Fibroblast of skin of scalp (primary cell): ENCODE data around the gene DEPDC1.

Experiments used
- DNase-seq: peaks from one replicate; pipeline ENCODE4 v3.0.0-alpha.2; 2013

DEPDC1 gene

DNA sequence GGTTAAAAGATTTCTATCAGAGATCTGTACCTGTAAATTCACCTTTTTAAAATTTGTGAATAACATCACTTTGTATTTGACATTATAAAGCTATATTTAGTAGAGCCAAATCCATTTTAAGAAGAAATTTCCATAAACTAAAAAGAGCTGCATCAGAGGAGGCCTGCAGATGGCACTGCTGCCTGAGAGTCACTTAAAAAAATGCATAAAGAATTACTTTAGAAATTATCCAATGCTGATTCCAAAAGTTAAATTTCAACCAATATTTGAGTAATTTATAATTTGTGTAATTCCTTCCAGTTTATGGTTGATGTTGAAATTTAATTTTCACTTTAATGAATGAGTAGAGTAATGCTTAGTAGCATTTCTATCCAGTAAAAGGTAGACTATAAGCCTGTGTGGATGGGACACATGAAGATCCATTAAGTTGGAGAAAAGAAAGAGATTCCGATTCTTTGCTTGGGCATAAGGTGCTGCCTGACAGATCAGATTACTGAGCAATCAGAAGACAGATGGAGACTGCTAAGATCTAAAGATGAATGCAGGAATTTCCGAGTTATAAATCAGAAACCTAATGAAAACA lies 26.4 kb downstream of the DEPDC1 start:
- peak; percentile 19 for DNase-seq

- DNase-seq, result no peak
Observed at GRCh38 chr1:68464891-68465290, 32.0 kb downstream of the DEPDC1 start.

GRCh38 chr1:68460935-68461334 lies 35.9 kb downstream of the DEPDC1 start:
- DNase-seq, result no peak

DNA sequence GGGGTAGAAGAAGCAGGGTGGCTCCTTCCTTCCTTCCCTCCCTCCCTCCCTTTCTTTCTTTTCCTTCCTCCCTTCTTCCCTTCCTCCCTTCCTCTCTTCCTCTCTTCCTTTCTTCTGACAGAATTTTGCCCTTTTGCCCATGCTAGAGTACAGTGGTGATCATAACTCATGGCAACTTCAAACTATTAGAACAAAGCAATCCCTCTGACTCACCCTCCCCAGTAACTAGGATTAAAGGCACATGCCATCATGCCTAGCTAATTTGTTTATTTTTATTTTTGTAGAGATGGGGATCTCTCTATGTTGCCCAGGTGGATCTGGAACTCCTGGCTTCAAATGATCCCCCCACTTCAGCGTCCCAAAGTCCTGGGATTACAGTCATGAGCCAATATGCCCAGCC lies 37.1 kb downstream of the DEPDC1 start:
- no peak for DNase-seq

DNA sequence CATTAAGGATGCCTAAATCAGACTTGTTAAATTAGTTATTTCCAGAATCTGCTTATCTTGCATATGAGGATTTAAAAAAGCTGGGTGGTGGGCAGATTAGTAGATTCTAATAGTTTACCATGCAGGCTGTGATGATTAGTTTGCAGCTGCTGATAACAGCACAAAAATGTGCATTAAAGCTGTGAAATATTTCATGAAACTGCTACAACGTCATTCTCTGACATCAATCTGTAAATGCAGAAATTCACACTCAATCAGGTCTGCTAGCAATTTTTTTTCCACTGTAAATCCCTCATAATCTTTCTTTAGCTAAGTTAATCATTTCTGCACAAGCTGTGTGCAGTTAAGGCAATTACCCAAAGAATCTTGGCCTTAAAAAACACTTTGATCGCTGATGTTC lies 37.8 kb downstream of the DEPDC1 start:
- no peak for DNase-seq

GRCh38 chr1:68456202-68456601 lies 40.7 kb downstream of the DEPDC1 start:
- no peak for DNase-seq

DNA sequence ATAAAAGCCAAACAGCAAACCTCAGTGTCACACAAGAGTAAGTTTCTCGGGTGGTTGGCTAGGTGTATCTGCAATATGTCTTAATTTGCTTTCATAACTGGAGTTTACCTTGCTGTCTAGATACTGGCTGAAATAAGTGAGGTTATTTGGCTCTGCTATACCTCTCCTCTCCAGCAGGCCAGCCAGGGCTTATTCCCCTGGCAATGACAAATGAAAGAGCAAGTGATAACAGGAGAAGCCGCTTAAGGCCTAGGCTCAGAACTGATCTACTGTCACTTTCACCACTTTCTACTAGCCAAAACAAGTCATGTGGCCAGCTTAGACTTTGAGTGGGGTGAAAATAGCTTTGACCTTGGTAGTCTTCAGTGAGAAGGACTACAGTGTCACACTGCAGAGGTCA lies 42.3 kb downstream of the DEPDC1 start:
- no peak for DNase-seq

DNA sequence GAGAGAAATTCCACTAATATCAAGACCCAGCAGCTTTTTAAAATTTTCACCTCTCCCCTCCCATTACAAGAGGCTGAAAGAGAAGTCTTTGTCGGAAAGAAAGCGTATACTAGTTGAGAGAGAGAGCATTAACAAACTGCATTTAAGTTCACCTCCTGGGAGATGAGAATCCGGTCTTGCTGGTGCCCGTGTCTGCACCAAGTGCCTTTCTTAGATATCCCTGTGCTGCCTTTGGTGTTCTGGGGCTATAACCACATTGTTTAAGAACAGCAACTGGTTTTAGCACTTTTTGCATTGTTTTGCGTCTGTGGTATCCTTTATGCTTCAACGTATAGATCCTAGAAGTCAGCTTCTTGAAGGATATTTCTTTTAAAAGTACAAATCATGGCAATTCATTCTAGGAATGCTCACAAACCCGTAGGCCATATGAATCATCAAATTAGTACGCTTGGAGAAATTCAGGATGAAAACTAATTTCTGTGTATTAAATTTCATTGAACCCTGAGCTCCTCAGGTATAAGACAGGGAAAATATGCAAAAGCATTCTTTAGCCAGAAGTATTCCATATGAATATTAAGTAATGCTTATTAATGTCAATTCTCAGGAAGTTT lies 43.7 kb downstream of the DEPDC1 start:
- DNase-seq, result no peak

DNA sequence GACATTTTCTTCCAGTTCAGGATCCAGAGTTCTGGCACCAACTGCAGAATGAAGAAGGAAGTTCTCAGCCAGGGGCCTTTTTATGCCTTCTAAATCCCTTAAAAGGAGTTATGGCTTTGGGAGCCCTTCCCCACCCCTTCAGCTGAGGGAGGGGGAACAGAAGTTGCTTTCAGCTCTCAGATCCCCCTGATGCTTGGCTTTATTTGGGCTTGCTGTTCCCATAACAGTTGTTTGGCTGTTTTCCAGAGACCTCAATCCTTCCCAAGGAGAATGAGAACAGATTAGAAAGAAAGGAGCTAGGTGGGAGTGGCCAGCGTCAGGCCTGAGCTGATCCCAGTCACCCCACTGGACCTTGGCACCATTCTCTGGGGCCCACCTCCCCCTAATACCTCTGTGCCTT lies 47.0 kb downstream of the DEPDC1 start, which contains the start of gene RPE65:
Gene RPE65 (minus strand): TSS at position 54 of the 400 bp plus-strand sequence. CDS start 49 bp downstream, at position 5.
- DNase-seq, result peak; percentile 15

DNA sequence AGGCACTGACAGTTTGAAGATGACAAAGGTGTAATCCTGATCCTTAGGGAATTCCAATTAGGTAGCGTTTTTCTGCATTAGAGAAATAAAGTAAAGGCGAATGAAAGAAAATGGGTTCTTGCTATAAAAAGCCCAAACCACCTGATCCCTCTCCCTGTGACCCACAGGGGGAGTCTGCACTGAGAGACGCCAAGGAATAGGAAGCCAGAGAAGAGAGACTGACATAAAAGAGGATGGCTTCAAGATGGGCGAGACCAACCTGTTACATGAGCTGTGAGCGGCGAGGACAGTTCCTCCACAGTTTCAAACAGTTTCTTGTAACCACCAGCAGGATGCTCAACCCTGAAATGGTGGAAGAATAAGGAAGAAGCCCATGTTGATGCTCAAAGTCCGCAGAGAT lies 48.5 kb downstream of the DEPDC1 start:
- DNase-seq, result no peak

DNA sequence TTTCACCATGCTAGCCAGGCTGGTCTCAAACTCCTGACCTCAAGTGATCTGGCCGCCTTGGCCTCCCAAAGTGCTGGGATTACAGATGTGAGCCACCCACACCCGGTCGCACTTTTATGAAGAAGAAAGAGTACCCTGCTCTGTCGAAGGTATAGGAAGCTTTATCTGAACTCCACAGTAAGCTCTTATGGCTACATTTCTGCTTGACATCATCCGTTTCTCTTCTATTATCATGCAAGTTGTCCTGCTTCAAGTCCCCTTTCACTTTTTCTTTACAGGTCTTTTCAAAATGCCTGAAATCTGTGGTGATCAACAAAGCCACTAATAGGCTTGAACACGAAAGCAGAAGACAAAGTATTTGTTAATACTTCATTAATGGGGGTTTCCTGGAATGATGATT lies 51.2 kb downstream of the DEPDC1 start:
- no peak for DNase-seq

- DNase-seq, result peak; percentile 63
Observed at GRCh38 chr1:68442822-68443556, 53.9 kb downstream of the DEPDC1 start.

DNA sequence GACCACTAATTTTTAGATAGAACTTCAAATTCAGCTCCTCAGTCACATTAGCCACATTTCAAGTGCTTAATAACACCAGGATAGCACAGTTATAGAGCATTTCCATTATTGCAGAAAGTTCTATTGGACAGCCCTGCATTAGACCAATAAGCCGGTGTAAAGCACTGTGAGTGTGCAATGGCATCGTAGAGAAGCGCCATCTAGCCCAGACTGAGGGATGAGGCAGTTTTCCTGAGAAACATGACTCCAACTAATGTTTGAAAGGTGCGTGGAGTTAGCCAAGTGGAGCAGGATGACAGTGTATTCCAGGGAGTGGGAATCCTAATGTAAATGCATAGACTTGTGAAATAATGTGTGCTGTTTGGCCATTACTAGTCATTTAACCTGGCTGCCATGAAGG lies 54.9 kb downstream of the DEPDC1 start:
- DNase-seq, result no peak

- DNase-seq, result no peak
Observed at GRCh38 chr1:68438310-68438709, 58.6 kb downstream of the DEPDC1 start.

DNA sequence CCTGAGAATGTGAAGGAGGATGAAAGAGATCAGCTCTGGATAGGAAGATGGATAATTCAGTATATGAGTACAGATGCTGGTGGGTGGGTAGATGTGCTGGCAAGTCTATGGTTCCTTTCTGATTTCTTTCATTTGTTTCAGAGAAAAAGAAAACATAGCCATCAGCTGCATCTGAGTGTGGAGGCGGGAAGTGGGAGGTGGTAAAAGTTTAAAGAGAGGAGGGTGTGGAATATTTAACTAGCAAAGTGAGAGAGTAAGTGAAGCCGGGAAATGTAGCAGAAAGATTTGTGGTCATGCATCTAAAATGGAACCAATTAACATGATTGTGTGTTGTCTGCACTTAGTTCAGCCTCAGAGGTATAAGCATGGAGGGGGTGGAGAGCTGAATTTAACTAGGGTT lies 63.5 kb downstream of the DEPDC1 start:
- no peak for DNase-seq

DNA sequence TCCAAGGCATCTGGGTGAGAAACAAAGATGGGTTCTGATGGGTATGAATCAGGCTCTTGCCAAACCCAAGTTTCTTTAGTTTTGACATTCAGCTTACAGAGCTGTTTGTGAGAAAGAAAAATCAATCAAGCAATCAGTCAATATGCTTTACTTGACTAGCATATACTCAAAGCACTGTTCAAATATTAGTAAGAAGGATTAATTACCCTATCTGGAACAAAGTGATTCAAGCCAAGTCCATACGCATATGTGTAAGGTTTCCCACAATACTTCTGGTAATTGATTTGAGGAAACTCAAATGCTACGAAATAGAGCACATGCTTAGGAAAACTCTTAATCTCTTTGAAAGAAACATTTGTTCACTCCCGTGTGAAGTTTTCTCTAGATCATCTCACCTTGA lies 65.8 kb downstream of the DEPDC1 start:
- DNase-seq, result no peak

DNA sequence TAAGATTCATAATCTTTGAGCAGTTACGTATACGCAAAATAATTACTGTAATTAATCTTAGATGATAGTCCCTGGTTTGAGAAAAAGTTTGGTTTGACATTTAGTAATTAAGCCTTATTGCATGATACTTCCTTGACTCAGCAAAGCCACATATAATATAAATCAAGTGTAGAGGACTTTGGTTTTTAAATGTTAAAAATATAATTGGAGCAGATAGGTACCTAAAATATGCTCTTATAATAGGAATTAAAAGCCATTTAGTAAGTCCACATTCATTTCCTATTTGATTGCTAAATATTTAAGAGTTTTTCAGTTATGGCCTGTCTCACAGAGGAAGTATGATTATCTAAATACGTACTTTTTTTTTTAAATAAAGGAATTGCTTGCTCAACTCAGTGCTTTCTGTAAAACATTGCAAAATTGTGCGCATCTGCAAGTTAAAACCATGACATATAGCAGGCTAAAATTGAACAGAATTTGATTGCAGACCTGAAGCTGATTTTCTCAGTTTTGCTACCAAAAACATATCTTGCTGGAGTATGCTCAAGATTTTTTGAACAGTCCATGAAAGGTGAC lies 67.6 kb downstream of the DEPDC1 start:
- no peak for DNase-seq

DNA sequence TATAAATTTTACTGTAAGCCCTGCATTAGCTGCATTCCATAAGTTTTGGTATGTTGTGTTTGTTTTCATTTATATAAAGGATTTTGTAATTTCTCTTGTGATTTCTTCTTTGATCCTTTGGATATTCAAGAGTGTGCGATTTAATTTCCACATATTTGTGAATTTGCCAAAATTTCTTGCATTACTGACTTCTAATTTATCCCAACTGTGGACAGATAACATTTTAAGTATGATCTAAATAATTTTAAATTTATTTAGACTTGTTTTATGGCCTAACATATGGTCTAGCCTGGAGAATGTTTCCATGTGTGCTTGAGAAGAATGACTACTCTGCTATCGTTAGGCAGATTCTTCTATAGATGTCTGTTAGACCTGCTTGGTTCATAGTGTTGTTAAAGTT lies 70.3 kb downstream of the DEPDC1 start:
- DNase-seq, result peak; percentile 38
